HL-60 (cell line): ENCODE results near the gene FZD2.

Experiments
- TF ChIP-seq, protein P1 (sequence below): IDR thresholded peaks from one replicate; pipeline ENCODE4 v1.5.1; 2011; ENCODE audit warnings: low read length, control low read depth, inconsistent platforms; ENCODE audit not compliant: insufficient read depth
- TF ChIP-seq, protein P2 (sequence below): IDR thresholded peaks from 2 replicates; pipeline ENCODE4 v1.6.1; 2012; ENCODE audit warnings: low read depth; ENCODE audit not compliant: insufficient replicate concordance

DNA sequence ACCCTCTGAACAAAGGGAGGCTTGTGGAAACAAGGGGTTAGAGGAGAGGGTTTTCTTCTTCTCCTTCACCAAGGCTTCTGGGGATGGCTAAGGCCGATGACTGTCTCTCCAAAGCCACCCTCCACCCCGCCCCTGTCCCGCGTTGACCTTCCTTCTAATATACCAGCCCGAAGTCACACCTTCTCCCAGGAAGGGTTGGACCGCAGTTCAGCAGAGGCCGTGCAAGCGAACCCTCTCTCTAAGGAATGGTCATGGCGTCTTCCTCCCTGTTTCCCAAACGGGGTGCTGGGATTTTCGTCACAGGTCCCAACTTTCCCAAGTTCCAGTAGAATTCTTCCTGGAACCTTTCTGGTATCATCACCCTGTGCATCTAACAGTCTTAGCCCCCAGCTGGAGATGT lies 49.4 kb downstream of the FZD2 start:
- TF ChIP-seq, protein P1, sequence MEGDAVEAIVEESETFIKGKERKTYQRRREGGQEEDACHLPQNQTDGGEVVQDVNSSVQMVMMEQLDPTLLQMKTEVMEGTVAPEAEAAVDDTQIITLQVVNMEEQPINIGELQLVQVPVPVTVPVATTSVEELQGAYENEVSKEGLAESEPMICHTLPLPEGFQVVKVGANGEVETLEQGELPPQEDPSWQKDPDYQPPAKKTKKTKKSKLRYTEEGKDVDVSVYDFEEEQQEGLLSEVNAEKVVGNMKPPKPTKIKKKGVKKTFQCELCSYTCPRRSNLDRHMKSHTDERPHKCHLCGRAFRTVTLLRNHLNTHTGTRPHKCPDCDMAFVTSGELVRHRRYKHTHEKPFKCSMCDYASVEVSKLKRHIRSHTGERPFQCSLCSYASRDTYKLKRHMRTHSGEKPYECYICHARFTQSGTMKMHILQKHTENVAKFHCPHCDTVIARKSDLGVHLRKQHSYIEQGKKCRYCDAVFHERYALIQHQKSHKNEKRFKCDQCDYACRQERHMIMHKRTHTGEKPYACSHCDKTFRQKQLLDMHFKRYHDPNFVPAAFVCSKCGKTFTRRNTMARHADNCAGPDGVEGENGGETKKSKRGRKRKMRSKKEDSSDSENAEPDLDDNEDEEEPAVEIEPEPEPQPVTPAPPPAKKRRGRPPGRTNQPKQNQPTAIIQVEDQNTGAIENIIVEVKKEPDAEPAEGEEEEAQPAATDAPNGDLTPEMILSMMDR = no peak
- TF ChIP-seq, protein P2, sequence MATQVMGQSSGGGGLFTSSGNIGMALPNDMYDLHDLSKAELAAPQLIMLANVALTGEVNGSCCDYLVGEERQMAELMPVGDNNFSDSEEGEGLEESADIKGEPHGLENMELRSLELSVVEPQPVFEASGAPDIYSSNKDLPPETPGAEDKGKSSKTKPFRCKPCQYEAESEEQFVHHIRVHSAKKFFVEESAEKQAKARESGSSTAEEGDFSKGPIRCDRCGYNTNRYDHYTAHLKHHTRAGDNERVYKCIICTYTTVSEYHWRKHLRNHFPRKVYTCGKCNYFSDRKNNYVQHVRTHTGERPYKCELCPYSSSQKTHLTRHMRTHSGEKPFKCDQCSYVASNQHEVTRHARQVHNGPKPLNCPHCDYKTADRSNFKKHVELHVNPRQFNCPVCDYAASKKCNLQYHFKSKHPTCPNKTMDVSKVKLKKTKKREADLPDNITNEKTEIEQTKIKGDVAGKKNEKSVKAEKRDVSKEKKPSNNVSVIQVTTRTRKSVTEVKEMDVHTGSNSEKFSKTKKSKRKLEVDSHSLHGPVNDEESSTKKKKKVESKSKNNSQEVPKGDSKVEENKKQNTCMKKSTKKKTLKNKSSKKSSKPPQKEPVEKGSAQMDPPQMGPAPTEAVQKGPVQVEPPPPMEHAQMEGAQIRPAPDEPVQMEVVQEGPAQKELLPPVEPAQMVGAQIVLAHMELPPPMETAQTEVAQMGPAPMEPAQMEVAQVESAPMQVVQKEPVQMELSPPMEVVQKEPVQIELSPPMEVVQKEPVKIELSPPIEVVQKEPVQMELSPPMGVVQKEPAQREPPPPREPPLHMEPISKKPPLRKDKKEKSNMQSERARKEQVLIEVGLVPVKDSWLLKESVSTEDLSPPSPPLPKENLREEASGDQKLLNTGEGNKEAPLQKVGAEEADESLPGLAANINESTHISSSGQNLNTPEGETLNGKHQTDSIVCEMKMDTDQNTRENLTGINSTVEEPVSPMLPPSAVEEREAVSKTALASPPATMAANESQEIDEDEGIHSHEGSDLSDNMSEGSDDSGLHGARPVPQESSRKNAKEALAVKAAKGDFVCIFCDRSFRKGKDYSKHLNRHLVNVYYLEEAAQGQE = no peak
